ENCODE measurements around the gene CALB2.
"Not testable (repeated sequence)": the region's sequence is repeated elsewhere in the genome, so short reads cannot be mapped to it uniquely, and the experiment has no call there.

CALB2 gene

GRCh38 chr16:71344315-71344905 is 14.1 kb upstream of the CALB2 start:
- no peaks in the 10 kb centered on the region for H3K9me3 ChIP-seq (ENCODE audit: control insufficient read depth, insufficient read depth, low read length)
- peaks cover 6% of the 10 kb centered on the region for H3K4me1 ChIP-seq (ENCODE audit: insufficient read depth, low read length)
- no peaks in the 10 kb centered on the region for H3K36me3 ChIP-seq (ENCODE audit: insufficient read depth, low read length)
- H3K9ac ChIP-seq (ENCODE audit: low read depth, low read length), result no peak overlapping the region

DNA sequence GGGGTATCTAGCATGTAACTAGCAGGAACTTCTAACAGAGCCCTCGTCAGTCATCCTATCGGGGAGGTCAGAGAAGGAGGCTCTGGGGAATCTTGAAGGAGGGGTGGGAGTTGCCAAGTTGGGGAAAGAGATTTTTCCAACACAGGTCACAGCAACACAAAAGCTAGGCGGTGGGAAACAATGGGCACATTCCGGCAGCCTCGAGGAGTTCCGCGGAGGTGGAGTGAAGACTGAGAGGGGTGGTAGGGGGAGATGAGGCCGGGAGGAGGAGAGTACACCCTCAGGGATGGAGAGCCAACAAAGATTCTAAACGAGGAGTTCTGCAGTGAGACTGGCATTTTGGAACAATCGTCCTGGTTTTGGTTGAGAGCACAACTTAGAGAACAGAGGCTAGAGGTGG is 13.5 kb upstream of the CALB2 start:
- Histone ChIP-seq H3K9ac (ENCODE audit: low read depth, low read length) (no peak overlapping the region), H3K4me1 (ENCODE audit: insufficient read depth, low read length) (peaks cover 6% of the 10 kb centered on the region), H3K36me3 (ENCODE audit: insufficient read depth, low read length) (no peaks in the 10 kb centered on the region), H3K9me3 (ENCODE audit: control insufficient read depth, insufficient read depth, low read length) (no peaks in the 10 kb centered on the region)

DNA sequence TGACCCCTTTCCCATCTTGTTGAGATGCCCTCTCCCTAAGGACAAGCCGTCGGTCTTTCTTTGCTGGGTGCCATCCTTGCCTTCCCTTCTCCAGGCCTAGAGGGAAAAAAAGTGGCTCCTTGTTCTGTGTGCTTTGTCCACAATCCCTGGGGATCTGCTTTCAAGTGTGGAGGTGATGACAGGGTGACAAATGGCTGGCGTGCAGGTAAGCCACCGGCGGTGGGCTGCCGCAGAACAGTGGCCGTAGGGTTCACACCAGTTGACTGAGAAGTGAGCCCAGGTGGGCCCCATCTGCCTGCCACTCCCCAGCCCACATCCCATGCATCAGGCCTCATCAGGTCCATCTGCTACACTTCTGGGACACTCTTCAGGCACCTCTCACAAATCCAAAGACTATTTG is 11.4 kb upstream of the CALB2 start:
- Histone ChIP-seq H3K9ac (ENCODE audit: low read depth, low read length) (no peak overlapping the region), H3K4me1 (ENCODE audit: insufficient read depth, low read length) (peaks cover 6% of the 10 kb centered on the region), H3K36me3 (ENCODE audit: insufficient read depth, low read length) (no peaks in the 10 kb centered on the region), H3K9me3 (ENCODE audit: control insufficient read depth, insufficient read depth, low read length) (no peaks in the 10 kb centered on the region)

- no peak overlapping the region for H3K9ac ChIP-seq (ENCODE audit: low read depth, low read length)
These were observed 10.0 kb upstream of the CALB2 start for GRCh38 chr16:71348262-71349085.

GRCh38 chr16:71350821-71351557 is 7.5 kb upstream of the CALB2 start:
- Histone ChIP-seq H3K36me3 (ENCODE audit: insufficient read depth, low read length) (no peaks in the 10 kb centered on the region), H3K9ac (ENCODE audit: low read depth, low read length) (no peak overlapping the region), H3K9me3 (ENCODE audit: control insufficient read depth, insufficient read depth, low read length) (no peaks in the 10 kb centered on the region), H3K4me1 (ENCODE audit: insufficient read depth, low read length) (no peaks in the 10 kb centered on the region; the same call in 1 of the 2 replicates)

More at GRCh38 chr16:71348262-71349085, 10.0 kb upstream of the CALB2 start:
- H3K36me3 ChIP-seq (ENCODE audit: insufficient read depth, low read length), result no peaks in the 10 kb centered on the region
- H3K4me1 ChIP-seq (ENCODE audit: insufficient read depth, low read length), result peaks cover 6% of the 10 kb centered on the region
- H3K9me3 ChIP-seq (ENCODE audit: control insufficient read depth, insufficient read depth, low read length), result no peaks in the 10 kb centered on the region

- H3K9ac ChIP-seq (ENCODE audit: low read depth, low read length), result no peak overlapping the region
- no peaks in the 10 kb centered on the region for H3K9me3 ChIP-seq (ENCODE audit: control insufficient read depth, insufficient read depth, low read length)
- H3K4me1 ChIP-seq (ENCODE audit: insufficient read depth, low read length), result no peaks in the 10 kb centered on the region; the same call in 1 of the 2 replicates
- no peaks in the 10 kb centered on the region for H3K36me3 ChIP-seq (ENCODE audit: insufficient read depth, low read length)
These were observed 7.0 kb upstream of the CALB2 start for GRCh38 chr16:71351558-71351901.

GRCh38 chr16:71352466-71352865 is 6.1 kb upstream of the CALB2 start:
- H3K4me1 ChIP-seq (ENCODE audit: insufficient read depth, low read length), result peaks cover 3% of the 10 kb centered on the region
- no peaks in the 10 kb centered on the region for H3K36me3 ChIP-seq (ENCODE audit: insufficient read depth, low read length)
- no peaks in the 10 kb centered on the region for H3K9me3 ChIP-seq (ENCODE audit: control insufficient read depth, insufficient read depth, low read length)
- H3K9ac ChIP-seq (ENCODE audit: low read depth, low read length), result no peak overlapping the region

- H3K36me3 ChIP-seq (ENCODE audit: insufficient read depth, low read length), result no peaks in the 10 kb centered on the region
- H3K9ac ChIP-seq (ENCODE audit: low read depth, low read length), result no peak overlapping the region
- peaks cover 6% of the 10 kb centered on the region for H3K4me1 ChIP-seq (ENCODE audit: insufficient read depth, low read length)
- H3K9me3 ChIP-seq (ENCODE audit: control insufficient read depth, insufficient read depth, low read length), result no peaks in the 10 kb centered on the region
These were observed 5.5 kb upstream of the CALB2 start for GRCh38 chr16:71352963-71353460.

DNA sequence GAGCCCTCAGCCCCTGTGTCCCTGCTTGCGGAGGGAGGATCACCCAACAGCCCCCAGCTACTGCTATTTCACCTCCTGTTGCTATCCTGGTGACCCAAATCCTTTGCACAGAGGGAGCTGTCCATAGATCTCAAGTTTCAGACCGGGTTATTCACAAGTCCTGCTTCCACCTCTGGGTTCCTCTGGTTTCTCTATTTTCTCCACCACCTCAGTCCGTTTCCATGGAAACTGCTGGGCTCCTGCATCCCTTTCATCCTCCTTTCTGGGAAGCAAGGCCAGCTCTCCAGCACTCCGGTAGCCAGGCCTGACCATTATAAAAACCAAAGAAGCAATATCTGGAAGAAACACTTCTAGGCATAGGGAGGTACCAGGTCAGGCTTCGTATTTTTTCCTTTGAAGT is 4.8 kb upstream of the CALB2 start:
- Histone ChIP-seq H3K36me3 (ENCODE audit: insufficient read depth, low read length) (no peaks in the 10 kb centered on the region), H3K4me1 (ENCODE audit: insufficient read depth, low read length) (peaks cover 6% of the 10 kb centered on the region), H3K9ac (ENCODE audit: low read depth, low read length) (no peak overlapping the region), H3K9me3 (ENCODE audit: control insufficient read depth, insufficient read depth, low read length) (no peaks in the 10 kb centered on the region)

GRCh38 chr16:71354156-71354555 is 4.4 kb upstream of the CALB2 start:
- Histone ChIP-seq H3K4me1 (ENCODE audit: insufficient read depth, low read length) (peaks cover 6% of the 10 kb centered on the region), H3K9ac (ENCODE audit: low read depth, low read length) (no peak overlapping the region), H3K9me3 (ENCODE audit: control insufficient read depth, insufficient read depth, low read length) (no peaks in the 10 kb centered on the region)

DNA sequence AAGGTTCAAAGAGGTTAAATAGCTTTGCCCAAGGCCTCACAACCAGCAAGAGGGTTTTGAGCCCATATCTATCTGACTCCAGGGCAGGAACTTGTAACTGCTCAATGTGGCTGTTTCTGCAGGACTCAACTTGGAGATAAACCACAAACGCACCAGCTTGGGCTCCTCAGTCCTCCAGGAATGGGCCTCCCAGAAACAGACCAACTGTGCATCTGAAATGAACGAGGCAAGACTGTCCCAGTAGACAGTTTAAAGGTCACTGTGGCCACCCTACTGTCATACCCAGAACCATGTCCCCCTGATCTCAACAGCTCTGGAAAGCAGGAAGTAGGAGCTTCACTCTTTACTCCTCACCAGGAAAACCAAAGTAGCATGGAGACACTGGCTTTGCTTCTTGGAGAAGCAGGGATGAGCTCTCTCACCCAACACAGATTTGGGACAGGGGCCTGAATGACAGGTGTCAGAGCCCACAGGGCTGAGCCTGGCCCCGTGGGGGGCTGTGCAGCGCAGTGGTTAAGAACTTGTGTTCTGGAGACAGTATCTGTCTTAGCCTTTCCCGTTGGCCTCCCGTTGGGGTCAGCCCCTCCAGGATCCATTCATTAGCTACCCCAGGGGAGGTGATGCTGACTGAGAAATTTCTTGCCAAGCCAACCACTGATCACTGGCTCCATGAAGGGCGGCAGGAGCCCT is 2.3 kb upstream of the CALB2 start:
- H3K4me1 ChIP-seq (ENCODE audit: insufficient read depth, low read length), result peaks cover 6% of the 10 kb centered on the region
- H3K36me3 ChIP-seq (ENCODE audit: insufficient read depth, low read length), result no peaks in the 10 kb centered on the region
- H3K9ac ChIP-seq (ENCODE audit: low read depth, low read length), result no peak overlapping the region
- no peaks in the 10 kb centered on the region for H3K9me3 ChIP-seq (ENCODE audit: control insufficient read depth, insufficient read depth, low read length)

More at GRCh38 chr16:71354156-71354555, 4.4 kb upstream of the CALB2 start:
- no peaks in the 10 kb centered on the region for H3K36me3 ChIP-seq (ENCODE audit: insufficient read depth, low read length)

DNA sequence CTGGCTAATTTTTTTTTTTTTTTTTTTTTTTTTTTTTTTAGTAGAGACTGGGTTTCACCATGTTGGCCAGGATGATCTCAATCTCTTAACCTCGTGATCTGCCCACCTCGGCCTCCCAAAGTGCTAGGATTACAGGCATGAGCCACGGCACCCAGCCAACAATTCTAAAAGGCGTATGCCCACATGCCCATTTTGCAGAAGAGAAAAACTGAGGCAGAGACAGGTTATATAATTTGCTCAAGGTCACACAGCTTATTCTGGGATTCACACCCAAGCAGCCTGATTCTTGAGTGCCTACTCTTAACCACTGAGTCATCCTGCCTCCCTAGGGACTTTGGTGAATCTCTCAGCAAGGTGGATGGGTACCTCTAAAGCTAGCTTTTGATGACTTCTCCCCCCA is 1.6 kb upstream of the CALB2 start:
- H3K9me3 ChIP-seq (ENCODE audit: control insufficient read depth, insufficient read depth, low read length), result not testable (repeated sequence)

DNA sequence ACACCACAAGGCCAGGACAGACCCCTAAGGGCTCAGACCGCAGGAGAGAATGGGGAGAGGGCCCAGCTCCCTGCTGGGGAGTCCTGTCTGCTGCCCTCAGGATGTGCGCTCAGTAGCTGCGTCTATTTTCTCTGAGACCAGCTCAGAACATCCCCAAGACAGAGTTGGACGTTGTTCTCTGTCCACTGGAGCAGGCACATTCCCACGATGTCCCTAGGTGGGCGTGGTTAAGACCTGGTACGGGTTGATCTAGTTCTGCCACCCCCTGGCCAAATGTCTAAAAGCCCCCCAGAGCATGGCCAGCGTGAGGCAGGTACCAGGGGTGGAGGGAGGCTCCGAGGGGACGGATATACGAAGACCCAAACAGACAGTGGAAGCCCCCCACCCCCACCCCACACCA is 842 bp upstream of the CALB2 start:
- Histone ChIP-seq H3K4me1 (ENCODE audit: insufficient read depth, low read length) (peaks cover 6% of the 10 kb centered on the region), H3K9ac (ENCODE audit: low read depth, low read length) (peak overlapping the region; percentile 33; the same call in 1 of the 2 replicates), H3K36me3 (ENCODE audit: insufficient read depth, low read length) (no peaks in the 10 kb centered on the region)

More for the DNA sequence above, 1.6 kb upstream of the CALB2 start:
- not testable (repeated sequence) for H3K36me3 ChIP-seq (ENCODE audit: insufficient read depth, low read length); H3K4me1 ChIP-seq (ENCODE audit: insufficient read depth, low read length); H3K9ac ChIP-seq (ENCODE audit: low read depth, low read length)

GRCh38 chr16:71359431-71359830 is 908 bp downstream of the CALB2 start:
- Histone ChIP-seq H3K4me1 (ENCODE audit: insufficient read depth, low read length) (peaks cover 6% of the 10 kb centered on the region), H3K36me3 (ENCODE audit: insufficient read depth, low read length) (no peaks in the 10 kb centered on the region), H3K9ac (ENCODE audit: low read depth, low read length) (no peak overlapping the region), H3K9me3 (ENCODE audit: control insufficient read depth, insufficient read depth, low read length) (no peaks in the 10 kb centered on the region)

More for the DNA sequence above, 842 bp upstream of the CALB2 start:
- no peaks in the 10 kb centered on the region for H3K9me3 ChIP-seq (ENCODE audit: control insufficient read depth, insufficient read depth, low read length)
